Heart right ventricle (tissue), 16 donors: ENCODE results near the gene KRTAP10-3. TPM values are rescaled to one million over a fixed set of nuclear protein-coding genes. Genes with fewer than 3 reads are reported as not detected.
"Not testable (repeated sequence)": the region's sequence is repeated elsewhere in the genome, so short reads cannot be mapped to it uniquely, and the experiment has no call there.

Source experiments
- ATAC-seq, 8 donors: fragments of 200-7000 bp; cut with Tn5 transposase; one replicate each; pipeline ENCODE4 v1.9.1; 2020; ENCODE audit warnings: mild to moderate bottlenecking in 8 of 8, moderate library complexity in 8 of 8, moderate number of reproducible peaks in 1 of 8
- DNase-seq, 2 donors: peaks; one replicate each; pipeline ENCODE4 v3.0.0-alpha.2; 2020
- H3K27ac ChIP-seq, 10 donors: fragments of 200-600 bp; sonication (generic) in 2 of 10; one replicate each; pipeline versions ENCODE4 v1.5.0 to v1.8.0; 2020 to 2022; ENCODE audit warnings: mild to moderate bottlenecking in 3 of 10
- H3K27me3 ChIP-seq, 7 donors: fragments of 200-600 bp; one replicate each; pipeline ENCODE4 v1.8.0; 2021 to 2022; ENCODE audit warnings: mild to moderate bottlenecking in 2 of 7
- H3K36me3 ChIP-seq, 9 donors: fragments of 200-600 bp; sonication (generic) in 1 of 9; one replicate each; pipeline versions ENCODE4 v1.5.0 to v1.8.0; 2020 to 2022; ENCODE audit warnings: mild to moderate bottlenecking in 2 of 9
- H3K4me1 ChIP-seq, 9 donors: fragments of 200-600 bp; sonication (generic) in 1 of 9; one replicate each; pipeline versions ENCODE4 v1.5.0 to v1.8.0; 2020 to 2022; ENCODE audit warnings: mild to moderate bottlenecking in 4 of 9
- H3K4me3 ChIP-seq, 10 donors: fragments of 200-600 bp; sonication (generic) in 2 of 10; one replicate each; pipeline versions ENCODE4 v1.5.0 to v1.8.0; 2020 to 2022; ENCODE audit warnings: mild to moderate bottlenecking in 7 of 10, moderate library complexity in 2 of 10
- H3K9me3 ChIP-seq, 11 donors: fragments of 200-600 bp in 10 of 11; sonication (generic) in 2 of 11; one replicate each; pipeline versions ENCODE4 v1.5.0 to v1.8.0; 2013 to 2022; ENCODE audit warnings: mild to moderate bottlenecking in 2 of 11, control low read depth in 1 of 11, moderate library complexity in 1 of 11
- CTCF ChIP-seq, 9 donors: fragments of 200-600 bp; sonication (generic) in 2 of 9; IDR thresholded peaks; one replicate each; pipeline versions ENCODE4 v1.5.0 to v1.8.0; 2021 to 2022; ENCODE audit warnings: antibody characterized with exemption in 9 of 9, mild to moderate bottlenecking in 5 of 9, moderate library complexity in 1 of 9
- WGBS, 2 donors: extraction: QIAGEN DNeasy Blood & Tissue Kit; methylation state at CpG; one replicate each; pipeline ENCODE4 v1.1.7; 2013; ENCODE audit warnings: inconsistent platforms in 1 of 2; 5-methylcytosine and 5-hydroxymethylcytosine counted together
- intact Hi-C, 10 donors: fragments of 100-400 bp; cut with DNase I; formaldehyde crosslinking; loops; one replicate each; pipeline versions ENCODE4 v1.11.1 to v1.14.2; 2022
- polyA plus RNA-seq, 2 donors: library from polyadenylated mRNA; stranded (reverse); fragments of 200-250 nt; gene quantifications; one replicate each; pipeline ENCODE4 v1.2.3, GENCODE V29; 2013
- total RNA-seq, 10 donors: library from RNA; stranded (reverse); fragmentation: NEBNext Ultra II Directional in 3 of 10; extraction: Animal tissue kit (Norgen Biotek cat#: 25700) in 3 of 10; gene quantifications; one replicate each; pipeline versions ENCODE4 v1.2.1 to v1.2.4, GENCODE V29; 2021 to 2023
- donor health status: Arrhythmogenic right ventricular cardiomyopathy.
- donor health status: ischemic (EF 13 %, LVEDD 7.1; RV severe dilation, severe dysfunction).
- donor health status: healthy with polysubstance abuse.
- donor health status: DM: no; HTN: yes; CAD: no.
- donor health status: DM: no; HTN: no; CAD: no.
- donor health status: ischemic (EF 25% LVEDD 6.9; RV normal size, moderate dysfunction).
- donor health status: ischemic (EF 25% LVEDD 5.7; RV mildly dilated, moderate dysfunction).
- donor health status: healthy.
- donor health status: DM: yes; HTN: yes; CAD: no.
- donor health status: Ischemic cardiomyopathy.
- donor health status: ischemic (EF 35%, LVEDD 5.7; RV mildly dilated, moderate dysfunction).
- donor health status: nonischemic (EF 11% LVEDD 7.7; RV severe dilation, severe dysfunction).
- donor health status: DM: yes; HTN: yes; CAD: no.
- donor health status: PGD.
- donor health status: ischemic (EF 29% LVEDD 5.4; RV normal size, mild dysfunction).
- donor health status: nonischemic (EF 23%, LVEDD 6.1; RV moderate dilation, normal function).

The KRTAP10-3 gene
- total and polyA plus RNA-seq, 12 donors: not detected

- no peak for DNase-seq
- WGBS, 2 donors: 85 to 86% methylated on average over 20 of the region's 20 CpGs
- H3K4me3 ChIP-seq: no peak overlapping the region
- H3K36me3 ChIP-seq: no peaks in the 10 kb centered on the region
- intact Hi-C loops: no loop called here
- ATAC-seq: no peak
- H3K9me3 ChIP-seq: peaks cover 0 to 34% (median 14%) of the 10 kb centered on the region in 11 donors
- H3K27ac ChIP-seq: no peak overlapping the region
- peaks cover 0 to 33% (median 0%) of the 10 kb centered on the region in 7 donors for H3K27me3 ChIP-seq
- H3K4me1 ChIP-seq: no peaks in the 10 kb centered on the region
- TF ChIP-seq CTCF (IDR thresholded peaks at IDR 0.05): no peak
These were observed 16.9 kb upstream of the KRTAP10-3 start for GRCh38 chr21:44575307-44576024.

GRCh38 chr21:44574457-44575306 lies 16.1 kb upstream of the KRTAP10-3 start:
- 41% methylated on average over 21 of the region's 21 CpGs for WGBS, 2 donors
- peaks cover 0 to 27% (median 0%) of the 10 kb centered on the region in 7 donors for H3K27me3 ChIP-seq

GRCh38 chr21:44573630-44574456 lies 15.2 kb upstream of the KRTAP10-3 start, which contains the start of gene KRTAP10-4:
Gene KRTAP10-4, plus strand, starts transcription at chr21:44573729. Its CDS starts 30 bp downstream, at chr21:44573759.
- ATAC-seq: peak in 1 of 8 donors; percentile 61
- H3K27ac ChIP-seq, DNase-seq, H3K36me3 ChIP-seq, intact Hi-C loops, H3K4me1 ChIP-seq, H3K4me3 ChIP-seq: not testable (repeated sequence)
- 60 to 68% methylated on average over 19 to 22 of the region's 25 CpGs for WGBS, 2 donors
- Histone ChIP-seq H3K27me3 (peaks cover 0 to 22% (median 0%) of the 10 kb centered on the region in 7 donors), H3K9me3 (peaks cover 0 to 38% (median 14%) of the 10 kb centered on the region in 11 donors)

More at GRCh38 chr21:44574457-44575306, 16.1 kb upstream of the KRTAP10-3 start:
- intact Hi-C loops: no loop called here
- ATAC-seq (no peak), DNase-seq (no peak)
- peaks cover 0 to 38% (median 14%) of the 10 kb centered on the region in 11 donors for H3K9me3 ChIP-seq
- no peak for TF ChIP-seq CTCF (IDR thresholded peaks at IDR 0.05)
- H3K4me1 ChIP-seq: no peaks in the 10 kb centered on the region
- no peak overlapping the region for H3K27ac ChIP-seq
- H3K4me3 ChIP-seq: no peak overlapping the region
- no peaks in the 10 kb centered on the region for H3K36me3 ChIP-seq

- 81 to 83% methylated on average over 15 of the region's 15 CpGs for WGBS, 2 donors
- ATAC-seq (no peak), DNase-seq (no peak)
- Histone ChIP-seq H3K27ac (no peak overlapping the region), H3K27me3 (peaks cover 0 to 29% (median 0%) of the 10 kb centered on the region in 7 donors), H3K36me3 (no peaks in the 10 kb centered on the region), H3K9me3 (peaks cover 0 to 37% (median 14%) of the 10 kb centered on the region in 11 donors), H3K4me3 (no peak overlapping the region), H3K4me1 (no peaks in the 10 kb centered on the region)
- no peak for TF ChIP-seq CTCF (IDR thresholded peaks at IDR 0.05)
- intact Hi-C loops: no loop called here
These were observed 14.5 kb upstream of the KRTAP10-3 start for GRCh38 chr21:44572959-44573583.
